Kidney (tissue), 14 donors: Measurements from ENCODE around the gene CELSR2. TPM values are rescaled to one million over a fixed set of nuclear protein-coding genes. Genes with fewer than 3 reads are reported as not detected.

Experiments used
- DNase-seq, 5 donors: peaks; one replicate each; pipeline ENCODE4 v3.0.0-alpha.2; 2013 to 2020
- FAIRE-seq: peaks from 2 replicates; lab custom pipeline; 2012; peaks lifted over from hg19 to GRCh38; lab: Jason Lieb, UNC
- H3K27ac ChIP-seq, 2 donors: one replicate each; pipeline ENCODE4 v1.7.0; 2013; ENCODE audit warnings: low read depth in 2 of 2, low read length in 2 of 2, inconsistent platforms in 1 of 2
- H3K27me3 ChIP-seq: one replicate; pipeline ENCODE4 v1.7.1; 2013; ENCODE audit warnings: low read length, inconsistent platforms; ENCODE audit not compliant: control insufficient read depth, insufficient read depth
- H3K36me3 ChIP-seq, 3 donors: one replicate each; pipeline versions ENCODE4 v1.7.0 to v1.7.1; 2013; ENCODE audit warnings: low read length in 3 of 3, control low read depth in 1 of 3, inconsistent platforms in 1 of 3; ENCODE audit not compliant: insufficient read depth in 3 of 3, control insufficient read depth in 2 of 3
- H3K4me1 ChIP-seq, 3 donors: one replicate each; pipeline versions ENCODE4 v1.7.0 to v1.7.1; 2013; ENCODE audit warnings: low read length in 3 of 3, inconsistent platforms in 1 of 3, low read depth in 1 of 3; ENCODE audit not compliant: control insufficient read depth in 2 of 3, insufficient read depth in 2 of 3
- H3K4me3 ChIP-seq, 3 donors: one replicate each; pipeline versions ENCODE4 v1.7.0 to v1.8.1; 2013; ENCODE audit warnings: low read length in 3 of 3, control low read depth in 1 of 3, inconsistent platforms in 1 of 3
- H3K9ac ChIP-seq, 3 donors: one replicate each; pipeline versions ENCODE4 v1.7.0 to v1.7.1; 2013; ENCODE audit warnings: low read length in 3 of 3, control low read depth in 1 of 3, inconsistent platforms in 1 of 3
- H3K9me3 ChIP-seq, 3 donors: one replicate each; pipeline versions ENCODE4 v1.7.0 to v1.7.1; 2013; ENCODE audit warnings: low read length in 3 of 3, control low read depth in 1 of 3, inconsistent platforms in 1 of 3; ENCODE audit not compliant: control insufficient read depth in 2 of 3, insufficient read depth in 1 of 3
- intact Hi-C: fragments of 100-400 bp; cut with DNase I; formaldehyde crosslinking; loops from one replicate; pipeline ENCODE4 v1.11.1; 2022
- polyA plus RNA-seq: library from polyadenylated mRNA; stranded (reverse); fragments of 350-450 nt; fragmentation: Illumina TruSeq; extraction: RNeasy Lipid Tissue Mini Kit (QIAGEN cat#74804); gene quantifications from one replicate; pipeline ENCODE4 v1.2.3, GENCODE V29; 2014; ENCODE audit warnings: low read depth, low replicate concordance; ENCODE audit not compliant: insufficient read depth
- total RNA-seq: library from RNA; stranded (reverse); fragmentation: NEBNext Ultra II Directional; extraction: Animal tissue kit (Norgen Biotek cat#: 25700); gene quantifications from one replicate; pipeline ENCODE4 v1.2.1, GENCODE V29; 2021
- TF ChIP-seq, protein P1 (sequence below): IDR thresholded peaks from 3 replicates; pipeline ENCODE4 v1.5.1; 2012; ENCODE audit warnings: mild to moderate bottlenecking, moderate library complexity, borderline replicate concordance; ENCODE audit not compliant: insufficient read depth; ENCODE audit errors: extremely low read depth
- donor health status: control.
- donor health status: control.
- donor health status: control.
- donor health status: control.
- donor health status: control.
- donor health status: DM: yes; HTN: yes; CAD: no.
- donor health status: Normal renal cell carcinoma (clear cell type).

The CELSR2 gene
- total and polyA plus RNA-seq, 2 donors from 2014 or later = 10.6 to 65.6 TPM

DNA sequence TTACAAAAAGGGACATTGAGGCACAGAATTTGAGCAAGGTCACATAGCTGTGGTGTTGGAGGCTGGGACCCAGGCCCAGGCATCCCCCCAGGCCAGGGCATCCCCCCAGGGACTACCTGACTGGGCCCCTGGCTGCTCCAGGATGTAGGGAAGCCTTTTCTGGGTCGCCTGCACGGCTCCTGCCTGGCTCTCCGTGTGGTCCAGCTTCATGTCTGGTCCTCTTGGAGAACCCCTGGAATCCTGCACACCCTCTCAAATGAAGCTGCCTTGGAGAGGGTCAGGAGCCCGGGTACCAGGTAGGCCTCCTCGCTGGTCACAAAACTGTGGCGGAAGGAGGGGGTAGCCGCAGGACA is 919 bp upstream of the CELSR2 start:
- H3K27me3 ChIP-seq = no peaks in the 10 kb centered on the region
- intact Hi-C loops = no loop called here
- no peaks in the 10 kb centered on the region for H3K9me3 ChIP-seq
- H3K9ac ChIP-seq = no peak overlapping the region
- H3K4me1 ChIP-seq = peaks cover 0 to 12% (median 4%) of the 10 kb centered on the region in 3 donors
- no peak for DNase-seq
- no peak overlapping the region for H3K4me3 ChIP-seq
- H3K27ac ChIP-seq = no peak overlapping the region
- no peak for FAIRE-seq
- TF ChIP-seq, protein P1, sequence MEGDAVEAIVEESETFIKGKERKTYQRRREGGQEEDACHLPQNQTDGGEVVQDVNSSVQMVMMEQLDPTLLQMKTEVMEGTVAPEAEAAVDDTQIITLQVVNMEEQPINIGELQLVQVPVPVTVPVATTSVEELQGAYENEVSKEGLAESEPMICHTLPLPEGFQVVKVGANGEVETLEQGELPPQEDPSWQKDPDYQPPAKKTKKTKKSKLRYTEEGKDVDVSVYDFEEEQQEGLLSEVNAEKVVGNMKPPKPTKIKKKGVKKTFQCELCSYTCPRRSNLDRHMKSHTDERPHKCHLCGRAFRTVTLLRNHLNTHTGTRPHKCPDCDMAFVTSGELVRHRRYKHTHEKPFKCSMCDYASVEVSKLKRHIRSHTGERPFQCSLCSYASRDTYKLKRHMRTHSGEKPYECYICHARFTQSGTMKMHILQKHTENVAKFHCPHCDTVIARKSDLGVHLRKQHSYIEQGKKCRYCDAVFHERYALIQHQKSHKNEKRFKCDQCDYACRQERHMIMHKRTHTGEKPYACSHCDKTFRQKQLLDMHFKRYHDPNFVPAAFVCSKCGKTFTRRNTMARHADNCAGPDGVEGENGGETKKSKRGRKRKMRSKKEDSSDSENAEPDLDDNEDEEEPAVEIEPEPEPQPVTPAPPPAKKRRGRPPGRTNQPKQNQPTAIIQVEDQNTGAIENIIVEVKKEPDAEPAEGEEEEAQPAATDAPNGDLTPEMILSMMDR = no peak
- H3K36me3 ChIP-seq = no peaks in the 10 kb centered on the region

- H3K4me3 ChIP-seq = peak overlapping the region; percentile 7 to 47 (median 26)
These were observed 489 bp downstream of the CELSR2 start for GRCh38 chr1:109249654-109250401.

DNA sequence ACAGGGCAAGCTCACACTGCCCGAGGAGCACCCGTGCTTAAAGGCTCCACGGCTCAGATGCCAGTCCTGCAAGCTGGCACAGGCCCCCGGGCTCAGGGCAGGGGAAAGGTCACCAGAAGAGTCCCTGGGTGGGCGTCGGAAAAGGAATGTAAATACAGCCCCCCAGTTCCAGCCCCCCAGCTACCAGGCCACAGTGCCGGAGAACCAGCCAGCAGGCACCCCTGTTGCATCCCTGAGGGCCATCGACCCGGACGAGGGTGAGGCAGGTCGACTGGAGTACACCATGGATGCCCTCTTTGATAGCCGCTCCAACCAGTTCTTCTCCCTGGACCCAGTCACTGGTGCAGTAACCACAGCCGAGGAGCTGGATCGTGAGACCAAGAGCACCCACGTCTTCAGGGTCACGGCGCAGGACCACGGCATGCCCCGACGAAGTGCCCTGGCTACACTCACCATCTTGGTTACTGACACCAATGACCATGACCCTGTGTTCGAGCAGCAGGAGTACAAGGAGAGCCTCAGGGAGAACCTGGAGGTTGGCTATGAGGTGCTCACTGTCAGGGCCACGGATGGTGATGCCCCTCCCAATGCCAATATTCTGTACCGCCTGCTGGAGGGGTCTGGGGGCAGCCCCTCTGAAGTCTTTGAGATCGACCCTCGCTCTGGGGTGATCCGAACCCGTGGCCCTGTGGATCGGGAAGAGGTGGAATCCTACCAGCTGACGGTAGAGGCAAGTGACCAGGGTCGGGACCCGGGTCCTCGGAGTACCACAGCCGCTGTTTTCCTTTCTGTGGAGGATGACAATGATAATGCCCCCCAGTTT is 1.3 kb downstream of the CELSR2 start:
- H3K9ac ChIP-seq = peak overlapping the region in 1 of 3 donors; percentile 12
- peak in 2 of 5 donors; percentile 59 to 72 for DNase-seq
- H3K9me3 ChIP-seq = no peaks in the 10 kb centered on the region
- no peak for FAIRE-seq
- TF ChIP-seq, protein P1 = no peak
- H3K27me3 ChIP-seq = no peaks in the 10 kb centered on the region
- no peaks in the 10 kb centered on the region for H3K36me3 ChIP-seq
- no peak overlapping the region for H3K27ac ChIP-seq
- intact Hi-C loops = no loop called here
- H3K4me1 ChIP-seq = peaks cover 0 to 34% (median 17%) of the 10 kb centered on the region in 3 donors
- H3K4me3 ChIP-seq = peak overlapping the region in 2 of 3 donors; percentile 26 to 47

More at GRCh38 chr1:109249654-109250401, 489 bp downstream of the CELSR2 start:
- TF ChIP-seq, protein P1 = no peak
- Histone ChIP-seq H3K36me3 (no peaks in the 10 kb centered on the region), H3K4me1 (peaks cover 0 to 26% (median 17%) of the 10 kb centered on the region in 3 donors), H3K9ac (peak overlapping the region in 1 of 3 donors; percentile 12), H3K27ac (no peak overlapping the region), H3K9me3 (no peaks in the 10 kb centered on the region), H3K27me3 (no peaks in the 10 kb centered on the region)
- peak in 3 of 5 donors; percentile 27 to 66 (median 61) for DNase-seq
- no peak for FAIRE-seq
- intact Hi-C loops = no loop called here
